Kidney (tissue), 14 donors: ENCODE measurements around the gene CX3CR1. TPM values are rescaled to one million over a fixed set of nuclear protein-coding genes. Genes with fewer than 3 reads are reported as not detected.

ENCODE experiments used
- DNase-seq, 5 donors: peaks; one replicate each; pipeline ENCODE4 v3.0.0-alpha.2; 2013 to 2020
- FAIRE-seq: peaks from 2 replicates; lab custom pipeline; 2012; peaks lifted over from hg19 to GRCh38; lab: Jason Lieb, UNC
- H3K27ac ChIP-seq, 2 donors: one replicate each; pipeline ENCODE4 v1.7.0; 2013; ENCODE audit warnings: low read depth in 2 of 2, low read length in 2 of 2, inconsistent platforms in 1 of 2
- H3K27me3 ChIP-seq: one replicate; pipeline ENCODE4 v1.7.1; 2013; ENCODE audit warnings: low read length, inconsistent platforms; ENCODE audit not compliant: control insufficient read depth, insufficient read depth
- H3K36me3 ChIP-seq, 3 donors: one replicate each; pipeline versions ENCODE4 v1.7.0 to v1.7.1; 2013; ENCODE audit warnings: low read length in 3 of 3, control low read depth in 1 of 3, inconsistent platforms in 1 of 3; ENCODE audit not compliant: insufficient read depth in 3 of 3, control insufficient read depth in 2 of 3
- H3K4me1 ChIP-seq, 3 donors: one replicate each; pipeline versions ENCODE4 v1.7.0 to v1.7.1; 2013; ENCODE audit warnings: low read length in 3 of 3, inconsistent platforms in 1 of 3, low read depth in 1 of 3; ENCODE audit not compliant: control insufficient read depth in 2 of 3, insufficient read depth in 2 of 3
- H3K4me3 ChIP-seq, 3 donors: one replicate each; pipeline versions ENCODE4 v1.7.0 to v1.8.1; 2013; ENCODE audit warnings: low read length in 3 of 3, control low read depth in 1 of 3, inconsistent platforms in 1 of 3
- H3K9ac ChIP-seq, 3 donors: one replicate each; pipeline versions ENCODE4 v1.7.0 to v1.7.1; 2013; ENCODE audit warnings: low read length in 3 of 3, control low read depth in 1 of 3, inconsistent platforms in 1 of 3
- H3K9me3 ChIP-seq, 3 donors: one replicate each; pipeline versions ENCODE4 v1.7.0 to v1.7.1; 2013; ENCODE audit warnings: low read length in 3 of 3, control low read depth in 1 of 3, inconsistent platforms in 1 of 3; ENCODE audit not compliant: control insufficient read depth in 2 of 3, insufficient read depth in 1 of 3
- intact Hi-C: fragments of 100-400 bp; cut with DNase I; formaldehyde crosslinking; loops from one replicate; pipeline ENCODE4 v1.11.1; 2022
- polyA plus RNA-seq: library from polyadenylated mRNA; stranded (reverse); fragments of 350-450 nt; fragmentation: Illumina TruSeq; extraction: RNeasy Lipid Tissue Mini Kit (QIAGEN cat#74804); gene quantifications from one replicate; pipeline ENCODE4 v1.2.3, GENCODE V29; 2014; ENCODE audit warnings: low read depth, low replicate concordance; ENCODE audit not compliant: insufficient read depth
- total RNA-seq: library from RNA; stranded (reverse); fragmentation: NEBNext Ultra II Directional; extraction: Animal tissue kit (Norgen Biotek cat#: 25700); gene quantifications from one replicate; pipeline ENCODE4 v1.2.1, GENCODE V29; 2021
- TF ChIP-seq, protein P1 (sequence below): IDR thresholded peaks from 3 replicates; pipeline ENCODE4 v1.5.1; 2012; ENCODE audit warnings: mild to moderate bottlenecking, moderate library complexity, borderline replicate concordance; ENCODE audit not compliant: insufficient read depth; ENCODE audit errors: extremely low read depth
- donor health status: control.
- donor health status: control.
- donor health status: control.
- donor health status: control.
- donor health status: control.
- donor health status: DM: yes; HTN: yes; CAD: no.
- donor health status: Normal renal cell carcinoma (clear cell type).

Gene CX3CR1
- total and polyA plus RNA-seq, 2 donors from 2014 or later, result 0.99 to 4.4 TPM

DNA sequence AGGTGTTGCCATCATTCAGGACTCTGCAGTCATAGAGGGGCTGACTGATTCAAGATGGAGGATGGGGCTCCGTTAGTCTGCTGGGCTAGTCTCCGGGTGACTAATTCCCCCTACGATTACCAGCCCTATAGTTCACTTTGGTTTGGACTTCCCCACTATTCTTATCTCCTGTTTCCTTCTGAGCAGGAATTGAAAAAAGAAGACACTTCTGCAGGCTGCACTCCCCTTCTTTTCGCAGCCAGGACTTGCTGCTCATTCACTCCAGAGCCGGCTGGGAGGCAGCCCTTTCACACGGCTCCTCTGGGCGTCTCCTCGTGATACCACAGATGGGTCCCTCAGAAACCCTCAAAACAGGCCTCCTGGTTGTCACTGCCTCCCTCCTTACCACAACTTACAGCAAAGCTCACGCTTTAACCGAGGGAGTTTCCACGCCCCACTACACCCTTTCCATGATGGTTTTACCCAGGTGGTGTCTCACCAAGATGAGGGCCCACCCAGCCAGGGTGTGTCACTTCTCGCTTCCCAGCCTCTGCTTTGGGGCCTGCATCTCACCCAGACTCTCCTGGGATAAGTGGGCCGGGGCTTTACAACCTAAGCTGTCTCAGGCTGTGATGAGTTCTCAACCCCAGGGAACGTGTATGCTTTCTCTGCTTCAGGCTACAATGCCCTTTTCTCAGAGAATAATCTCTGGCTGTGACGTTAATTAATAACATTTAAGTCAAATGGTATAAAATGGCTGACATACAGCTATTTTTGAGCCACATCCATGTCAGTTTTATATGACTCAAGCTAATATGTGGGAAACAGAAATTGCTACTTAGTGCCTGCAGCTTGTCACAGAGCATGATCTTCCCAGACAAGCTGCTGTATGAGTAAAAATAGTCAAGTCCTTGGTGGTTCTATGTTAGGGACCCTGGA is 11.9 kb downstream of the CX3CR1 start:
- TF ChIP-seq, protein P1, sequence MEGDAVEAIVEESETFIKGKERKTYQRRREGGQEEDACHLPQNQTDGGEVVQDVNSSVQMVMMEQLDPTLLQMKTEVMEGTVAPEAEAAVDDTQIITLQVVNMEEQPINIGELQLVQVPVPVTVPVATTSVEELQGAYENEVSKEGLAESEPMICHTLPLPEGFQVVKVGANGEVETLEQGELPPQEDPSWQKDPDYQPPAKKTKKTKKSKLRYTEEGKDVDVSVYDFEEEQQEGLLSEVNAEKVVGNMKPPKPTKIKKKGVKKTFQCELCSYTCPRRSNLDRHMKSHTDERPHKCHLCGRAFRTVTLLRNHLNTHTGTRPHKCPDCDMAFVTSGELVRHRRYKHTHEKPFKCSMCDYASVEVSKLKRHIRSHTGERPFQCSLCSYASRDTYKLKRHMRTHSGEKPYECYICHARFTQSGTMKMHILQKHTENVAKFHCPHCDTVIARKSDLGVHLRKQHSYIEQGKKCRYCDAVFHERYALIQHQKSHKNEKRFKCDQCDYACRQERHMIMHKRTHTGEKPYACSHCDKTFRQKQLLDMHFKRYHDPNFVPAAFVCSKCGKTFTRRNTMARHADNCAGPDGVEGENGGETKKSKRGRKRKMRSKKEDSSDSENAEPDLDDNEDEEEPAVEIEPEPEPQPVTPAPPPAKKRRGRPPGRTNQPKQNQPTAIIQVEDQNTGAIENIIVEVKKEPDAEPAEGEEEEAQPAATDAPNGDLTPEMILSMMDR, result no peak
- Histone ChIP-seq H3K36me3 (no peaks in the 10 kb centered on the region), H3K4me3 (no peak overlapping the region), H3K9me3 (no peaks in the 10 kb centered on the region), H3K27me3 (no peaks in the 10 kb centered on the region), H3K27ac (no peak overlapping the region), H3K9ac (no peak overlapping the region), H3K4me1 (no peaks in the 10 kb centered on the region)
- intact Hi-C loops, result no loop called here
- FAIRE-seq (no peak), DNase-seq (no peak)

DNA sequence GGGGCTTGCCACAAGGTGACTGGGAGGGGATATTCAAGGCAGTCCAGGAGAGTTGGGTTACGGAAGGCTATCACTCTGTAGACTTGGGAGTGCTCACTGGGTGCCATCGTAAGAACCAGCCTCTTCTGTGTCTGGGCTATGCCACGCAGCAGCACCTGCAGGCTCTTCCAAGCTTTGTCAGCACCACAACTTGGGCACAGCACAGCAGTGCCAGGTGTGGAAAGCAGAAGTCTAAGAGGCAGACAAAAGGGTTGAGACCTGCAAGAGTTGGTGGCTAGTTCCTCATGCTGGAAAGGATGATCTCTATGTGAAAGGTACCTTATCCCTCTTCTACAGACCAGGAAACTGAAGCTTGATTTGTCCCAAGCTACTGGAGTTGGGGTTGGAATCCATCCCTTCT is 15.8 kb downstream of the CX3CR1 start:
- Histone ChIP-seq H3K9ac (no peak overlapping the region), H3K27me3 (no peaks in the 10 kb centered on the region), H3K4me3 (no peak overlapping the region), H3K9me3 (no peaks in the 10 kb centered on the region), H3K27ac (no peak overlapping the region), H3K4me1 (no peaks in the 10 kb centered on the region), H3K36me3 (no peaks in the 10 kb centered on the region)
- FAIRE-seq, result no peak
- intact Hi-C loops, result no loop called here
- TF ChIP-seq, protein P1, result no peak
- no peak for DNase-seq

DNA sequence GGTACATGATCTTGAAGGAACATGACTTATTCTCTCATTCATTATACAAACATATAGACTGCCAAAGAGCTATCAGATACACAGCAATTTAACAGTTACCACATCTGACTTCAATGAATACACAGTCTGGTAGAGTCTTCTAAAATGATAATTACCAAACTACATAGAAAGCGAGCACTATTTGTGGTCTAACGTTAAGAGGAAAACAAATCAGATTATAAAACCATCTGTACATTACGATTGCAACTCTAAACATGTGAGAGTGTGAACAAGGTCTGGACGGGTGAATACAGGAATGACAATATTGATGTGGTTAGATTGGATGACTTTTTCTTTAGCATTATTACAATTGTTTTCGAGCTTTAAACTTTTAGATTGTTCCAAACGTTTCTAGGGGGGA is 16.3 kb downstream of the CX3CR1 start:
- DNase-seq, result no peak
- no peak for FAIRE-seq
- intact Hi-C loops, result no loop called here

More for the DNA sequence above, 16.3 kb downstream of the CX3CR1 start:
- Histone ChIP-seq H3K27ac (no peak overlapping the region), H3K36me3 (no peaks in the 10 kb centered on the region), H3K9ac (no peak overlapping the region), H3K27me3 (no peaks in the 10 kb centered on the region), H3K4me3 (no peak overlapping the region), H3K9me3 (no peaks in the 10 kb centered on the region), H3K4me1 (no peaks in the 10 kb centered on the region)
- TF ChIP-seq, protein P1, result no peak
